Breast epithelium (tissue), 3 donors: Measurements from ENCODE around the gene GCN1.

Experiments
- POLR2A ChIP-seq: fragments of 450-650 bp; IDR thresholded peaks from one replicate; pipeline ENCODE4 v1.6.1; 2016; ENCODE audit warnings: antibody characterized with exemption, mild to moderate bottlenecking, moderate library complexity
- POLR2AphosphoS5 ChIP-seq, 3 donors: sonication (generic); formaldehyde crosslinking; IDR thresholded peaks; one replicate each; pipeline ENCODE4 v1.6.1; 2017; ENCODE audit warnings: antibody characterized with exemption in 3 of 3
- TF ChIP-seq, protein P1 (sequence below), 3 donors: fragments of 450-650 bp; IDR thresholded peaks; one replicate each; pipeline ENCODE4 v1.5.1; 2016 to 2017; ENCODE audit warnings: antibody characterized with exemption in 3 of 3, mild to moderate bottlenecking in 3 of 3, moderate library complexity in 3 of 3

GRCh38 chr12:120180975-120181374 lies 13.5 kb downstream of the GCN1 start:
- TF ChIP-seq, protein P1, sequence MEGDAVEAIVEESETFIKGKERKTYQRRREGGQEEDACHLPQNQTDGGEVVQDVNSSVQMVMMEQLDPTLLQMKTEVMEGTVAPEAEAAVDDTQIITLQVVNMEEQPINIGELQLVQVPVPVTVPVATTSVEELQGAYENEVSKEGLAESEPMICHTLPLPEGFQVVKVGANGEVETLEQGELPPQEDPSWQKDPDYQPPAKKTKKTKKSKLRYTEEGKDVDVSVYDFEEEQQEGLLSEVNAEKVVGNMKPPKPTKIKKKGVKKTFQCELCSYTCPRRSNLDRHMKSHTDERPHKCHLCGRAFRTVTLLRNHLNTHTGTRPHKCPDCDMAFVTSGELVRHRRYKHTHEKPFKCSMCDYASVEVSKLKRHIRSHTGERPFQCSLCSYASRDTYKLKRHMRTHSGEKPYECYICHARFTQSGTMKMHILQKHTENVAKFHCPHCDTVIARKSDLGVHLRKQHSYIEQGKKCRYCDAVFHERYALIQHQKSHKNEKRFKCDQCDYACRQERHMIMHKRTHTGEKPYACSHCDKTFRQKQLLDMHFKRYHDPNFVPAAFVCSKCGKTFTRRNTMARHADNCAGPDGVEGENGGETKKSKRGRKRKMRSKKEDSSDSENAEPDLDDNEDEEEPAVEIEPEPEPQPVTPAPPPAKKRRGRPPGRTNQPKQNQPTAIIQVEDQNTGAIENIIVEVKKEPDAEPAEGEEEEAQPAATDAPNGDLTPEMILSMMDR (IDR thresholded peaks at IDR 0.05): no peak
- TF ChIP-seq POLR2A (no peak), POLR2AphosphoS5 (IDR thresholded peaks at IDR 0.05) (no peak)
